Right atrium auricular region (tissue), 2 donors: ENCODE measurements around the gene CYP17A1. TPM values are rescaled to one million over a fixed set of nuclear protein-coding genes. Genes with fewer than 3 reads are reported as not detected.

Experiments used
- DNase-seq: peaks from one replicate; pipeline ENCODE4 v3.0.0-alpha.2; 2019; ENCODE audit warnings: low spot score
- H3K27ac ChIP-seq, 2 donors: fragments of 200-600 bp; sonication (generic); 1 replicate in 1 of 2; 2 replicates in 1 of 2; pipeline ENCODE4 v1.5.1; 2016 to 2019
- H3K27me3 ChIP-seq, 2 donors: fragments of 200-600 bp; sonication (generic); one replicate each; pipeline versions ENCODE4 v1.5.1 to v1.6.0; 2017 to 2019
- H3K36me3 ChIP-seq: fragments of 200-600 bp; sonication (generic); one replicate; pipeline ENCODE4 v1.5.1; 2016
- H3K4me1 ChIP-seq, 2 donors: fragments of 200-600 bp; sonication (generic); one replicate each; pipeline versions ENCODE4 v1.5.1 to v1.6.0; 2017 to 2019
- H3K4me3 ChIP-seq, 2 donors: fragments of 200-600 bp; sonication (generic); 1 replicate in 1 of 2; 2 replicates in 1 of 2; pipeline ENCODE4 v1.5.1; 2017 to 2019; ENCODE audit warnings: mild to moderate bottlenecking in 1 of 2, moderate library complexity in 1 of 2
- H3K9me3 ChIP-seq, 2 donors: fragments of 200-600 bp; sonication (generic); one replicate each; pipeline ENCODE4 v1.5.1; 2019
- total RNA-seq, 2 donors: library from RNA; depleted of rRNA; stranded (reverse); fragments of >200 nt; gene quantifications; one replicate each; pipeline ENCODE4 v1.1.0, GENCODE V29; 2016
- TF ChIP-seq, protein P1 (sequence below), 2 donors: fragments of 200-600 bp; sonication (generic); IDR thresholded peaks; one replicate each; pipeline ENCODE4 v1.5.1; 2019; ENCODE audit warnings: antibody characterized with exemption in 2 of 2

Gene CYP17A1
- total RNA-seq, 2 donors from 2014 or later = 0.47 TPM; not detected in 1

GRCh38 chr10:102870221-102870620 is 33.0 kb upstream of the CYP17A1 start:
- peaks cover 0 to 17% of the 10 kb centered on the region in 2 donors for H3K4me1 ChIP-seq
- H3K9me3 ChIP-seq = no peaks in the 10 kb centered on the region
- H3K27ac ChIP-seq = peak overlapping the region; percentile 72 to 77
- peak overlapping the region; percentile 51 to 67 for H3K4me3 ChIP-seq
- peaks cover 4% of the 10 kb centered on the region for H3K36me3 ChIP-seq
- TF ChIP-seq, protein P1, sequence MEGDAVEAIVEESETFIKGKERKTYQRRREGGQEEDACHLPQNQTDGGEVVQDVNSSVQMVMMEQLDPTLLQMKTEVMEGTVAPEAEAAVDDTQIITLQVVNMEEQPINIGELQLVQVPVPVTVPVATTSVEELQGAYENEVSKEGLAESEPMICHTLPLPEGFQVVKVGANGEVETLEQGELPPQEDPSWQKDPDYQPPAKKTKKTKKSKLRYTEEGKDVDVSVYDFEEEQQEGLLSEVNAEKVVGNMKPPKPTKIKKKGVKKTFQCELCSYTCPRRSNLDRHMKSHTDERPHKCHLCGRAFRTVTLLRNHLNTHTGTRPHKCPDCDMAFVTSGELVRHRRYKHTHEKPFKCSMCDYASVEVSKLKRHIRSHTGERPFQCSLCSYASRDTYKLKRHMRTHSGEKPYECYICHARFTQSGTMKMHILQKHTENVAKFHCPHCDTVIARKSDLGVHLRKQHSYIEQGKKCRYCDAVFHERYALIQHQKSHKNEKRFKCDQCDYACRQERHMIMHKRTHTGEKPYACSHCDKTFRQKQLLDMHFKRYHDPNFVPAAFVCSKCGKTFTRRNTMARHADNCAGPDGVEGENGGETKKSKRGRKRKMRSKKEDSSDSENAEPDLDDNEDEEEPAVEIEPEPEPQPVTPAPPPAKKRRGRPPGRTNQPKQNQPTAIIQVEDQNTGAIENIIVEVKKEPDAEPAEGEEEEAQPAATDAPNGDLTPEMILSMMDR (IDR thresholded peaks at IDR 0.05) = no peak
- no peaks in the 10 kb centered on the region for H3K27me3 ChIP-seq
- DNase-seq = no peak

GRCh38 chr10:102869258-102870198 is 32.3 kb upstream of the CYP17A1 start, which contains the start of gene AS3MT:
Gene AS3MT (plus strand): TSS chr10:102869470. CDS start chr10:102869593, 123 bp downstream.
- Histone ChIP-seq H3K4me1 (peaks cover 0 to 17% of the 10 kb centered on the region in 2 donors), H3K27me3 (no peaks in the 10 kb centered on the region), H3K27ac (peak within 1 kb of the TSS; percentile 72 to 77), H3K36me3 (peaks cover 3% of the 10 kb centered on the region), H3K4me3 (peak within 1 kb of the TSS; percentile 51 to 67), H3K9me3 (no peaks in the 10 kb centered on the region)
- TF ChIP-seq, protein P1 (IDR thresholded peaks at IDR 0.05) = no peak
- DNase-seq = no peak

DNA sequence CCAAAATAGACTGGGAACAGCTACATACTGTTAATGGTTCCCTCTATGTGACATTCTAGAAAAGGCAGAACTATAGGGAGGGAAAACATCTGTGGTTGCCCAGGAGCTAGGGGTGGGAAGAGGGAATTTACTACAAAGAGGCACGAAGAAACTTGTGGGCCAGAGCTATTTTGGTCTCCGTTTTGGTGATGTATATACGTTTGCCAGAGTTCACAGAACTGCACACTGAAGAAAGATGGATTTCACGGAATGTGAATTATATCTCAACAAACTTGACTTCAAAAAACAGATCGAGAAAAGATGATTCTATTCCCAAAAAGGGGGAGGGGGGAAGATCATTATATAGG is 31.7 kb upstream of the CYP17A1 start:
- TF ChIP-seq, protein P1 (IDR thresholded peaks at IDR 0.05) = no peak
- no peaks in the 10 kb centered on the region for H3K9me3 ChIP-seq
- no peaks in the 10 kb centered on the region for H3K36me3 ChIP-seq
- H3K4me3 ChIP-seq = peak overlapping the region; percentile 51 to 67
- H3K27ac ChIP-seq = peak overlapping the region; percentile 72 to 77
- peaks cover 0 to 17% of the 10 kb centered on the region in 2 donors for H3K4me1 ChIP-seq
- DNase-seq = no peak
- H3K27me3 ChIP-seq = no peaks in the 10 kb centered on the region

DNA sequence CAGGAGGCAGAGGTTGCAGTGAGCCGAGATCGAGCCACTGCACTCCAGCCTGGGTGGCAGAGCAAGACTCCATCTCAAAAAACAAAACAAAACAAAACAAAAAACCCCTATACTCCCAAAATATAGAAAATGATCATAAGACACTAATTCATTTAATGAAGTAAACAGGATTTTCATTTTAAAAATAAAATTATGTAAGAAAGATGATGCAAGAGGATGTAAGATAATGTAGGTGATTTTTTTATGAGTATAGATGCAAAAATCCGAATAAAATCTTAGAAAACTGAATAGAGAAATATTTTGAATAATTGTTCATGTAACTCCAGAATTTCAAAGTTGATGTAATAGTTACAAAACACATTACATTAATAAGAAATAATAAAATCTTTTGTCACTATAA is 28.4 kb upstream of the CYP17A1 start:
- DNase-seq = no peak
- H3K27ac ChIP-seq = no peak overlapping the region
- no peaks in the 10 kb centered on the region for H3K9me3 ChIP-seq
- TF ChIP-seq, protein P1 (IDR thresholded peaks at IDR 0.05) = no peak
- H3K4me3 ChIP-seq = no peak overlapping the region
- H3K4me1 ChIP-seq = peaks cover 0 to 17% of the 10 kb centered on the region in 2 donors
- H3K36me3 ChIP-seq = peaks cover 19% of the 10 kb centered on the region
- H3K27me3 ChIP-seq = no peaks in the 10 kb centered on the region

DNA sequence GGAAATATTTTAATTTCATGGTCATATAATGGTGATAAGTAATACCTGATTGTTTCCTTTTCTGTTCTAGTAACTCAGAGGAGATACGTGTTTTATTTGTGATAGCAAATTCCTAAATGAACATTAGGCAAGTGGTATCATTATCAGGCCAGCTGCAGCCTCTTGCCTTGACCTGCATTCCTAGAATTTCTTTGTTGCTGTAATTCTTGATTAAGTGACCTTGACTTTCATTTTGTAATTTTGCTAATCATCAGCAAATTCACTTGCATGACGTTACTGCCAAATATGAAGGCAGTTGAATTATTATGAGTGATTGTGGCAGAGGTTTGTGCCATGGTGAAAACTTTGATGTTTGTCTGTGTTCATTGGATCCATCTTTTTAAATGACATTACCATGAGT is 26.4 kb upstream of the CYP17A1 start:
- Histone ChIP-seq H3K9me3 (no peaks in the 10 kb centered on the region), H3K4me3 (no peak overlapping the region), H3K27ac (no peak overlapping the region), H3K36me3 (peaks cover 23% of the 10 kb centered on the region), H3K4me1 (peaks cover 0 to under 1% of the 10 kb centered on the region in 2 donors), H3K27me3 (no peaks in the 10 kb centered on the region)
- no peak for DNase-seq
- TF ChIP-seq, protein P1 (IDR thresholded peaks at IDR 0.05) = no peak
